GM19025 (cell line): ENCODE results near the gene TMEM178A.
"Not testable (repeated sequence)": the region's sequence is repeated elsewhere in the genome, so short reads cannot be mapped to it uniquely, and the experiment has no call there.

Experiments used
- ATAC-seq: cut with Tn5 transposase; IDR thresholded peaks from one replicate; pipeline ENCODE4 v1.9.1; 2021; ENCODE audit warnings: mild to moderate bottlenecking, low read depth, moderate library complexity; ENCODE audit not compliant: unreplicated experiment

The TMEM178A gene

GRCh38 chr2:39706945-39707344, 41.2 kb downstream of the TMEM178A start:
- ATAC-seq: no peak

DNA sequence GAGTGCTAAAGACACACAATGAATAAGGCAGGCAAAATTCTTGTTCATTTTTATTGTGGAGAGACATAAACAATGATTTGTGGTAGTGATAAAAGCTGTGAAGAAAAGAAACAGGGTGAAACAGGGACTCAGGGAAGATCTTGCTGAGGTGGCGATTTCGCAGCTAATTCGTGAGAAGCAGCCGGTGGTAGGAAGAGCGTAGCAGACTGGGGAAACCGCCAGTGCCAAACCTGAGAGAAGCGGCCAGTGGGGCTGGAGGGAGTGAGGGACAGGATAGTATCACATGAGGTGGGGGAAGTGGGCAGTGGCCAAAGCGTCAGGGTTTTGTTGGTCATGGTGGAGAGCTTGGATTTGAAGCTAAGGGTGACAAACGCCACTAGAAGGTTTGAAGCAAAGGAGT, 42.3 kb downstream of the TMEM178A start:
- ATAC-seq: no peak

DNA sequence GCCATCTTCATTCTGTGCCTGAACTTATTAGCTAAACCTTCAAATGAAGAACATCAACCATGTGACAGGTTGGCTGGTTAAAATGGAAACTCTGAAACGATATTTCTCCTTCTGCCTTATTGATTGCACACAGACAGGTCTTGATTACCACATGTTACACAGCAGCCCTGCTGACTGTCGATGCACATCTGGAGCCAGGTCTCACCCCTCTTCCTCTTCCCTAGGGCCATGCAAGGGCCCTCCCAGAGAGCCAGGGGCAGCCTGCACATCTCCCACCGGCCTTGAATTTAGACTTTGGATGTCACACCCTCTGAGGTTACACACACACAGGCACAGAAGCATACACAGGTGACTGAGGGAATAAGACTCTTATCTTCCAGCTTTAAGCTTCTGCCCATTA, 45.1 kb downstream of the TMEM178A start:
- no peak for ATAC-seq

GRCh38 chr2:39712953-39713352, 47.2 kb downstream of the TMEM178A start:
- ATAC-seq: no peak

GRCh38 chr2:39715095-39715494, 49.4 kb downstream of the TMEM178A start:
- no peak for ATAC-seq

DNA sequence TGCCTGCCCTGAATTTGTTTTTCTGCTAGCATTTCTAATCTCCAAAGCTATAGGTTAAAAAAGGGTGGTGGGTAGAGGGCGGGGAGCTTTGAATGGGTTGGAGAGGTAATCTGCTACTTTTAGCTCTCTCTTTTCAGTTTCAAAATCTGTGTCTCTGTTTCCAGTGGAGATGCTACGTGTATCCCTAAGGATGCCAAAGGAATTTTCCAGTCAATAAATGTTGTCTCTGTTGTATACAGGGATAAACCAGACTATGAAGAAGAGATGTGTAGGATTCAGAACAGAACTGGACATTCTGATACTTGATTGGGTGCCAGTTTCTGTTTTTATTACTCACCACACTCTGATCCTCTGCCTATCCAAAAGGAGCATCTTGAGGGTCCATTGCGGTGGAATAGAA, 50.1 kb downstream of the TMEM178A start:
- ATAC-seq: no peak

- ATAC-seq: no peak
These were observed 51.4 kb downstream of the TMEM178A start for GRCh38 chr2:39717067-39717466.

DNA sequence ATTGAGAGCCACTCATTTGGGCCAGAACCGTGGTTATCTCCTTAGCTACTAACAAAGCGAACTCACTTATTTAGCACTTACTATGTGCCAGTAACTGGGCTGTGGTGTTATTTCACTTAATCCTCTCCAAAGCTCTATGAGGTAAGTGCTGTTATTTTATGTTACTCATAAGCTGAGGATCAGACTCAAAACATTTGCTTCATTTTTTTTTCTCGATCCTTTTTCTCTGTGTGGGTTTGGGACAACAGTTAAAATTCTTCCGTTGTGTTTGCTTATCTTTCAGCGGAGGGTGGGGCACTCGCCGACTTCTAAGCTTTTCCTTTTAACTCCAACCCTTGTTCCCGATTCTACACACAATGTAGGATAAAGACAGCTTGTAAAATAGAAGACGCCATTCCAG, 52.8 kb downstream of the TMEM178A start:
- ATAC-seq: no peak

GRCh38 chr2:39719317-39719716, 53.6 kb downstream of the TMEM178A start:
- no peak for ATAC-seq

GRCh38 chr2:39720970-39721369, 55.3 kb downstream of the TMEM178A start:
- ATAC-seq: no peak

GRCh38 chr2:39723497-39723896, 57.8 kb downstream of the TMEM178A start:
- ATAC-seq: no peak

DNA sequence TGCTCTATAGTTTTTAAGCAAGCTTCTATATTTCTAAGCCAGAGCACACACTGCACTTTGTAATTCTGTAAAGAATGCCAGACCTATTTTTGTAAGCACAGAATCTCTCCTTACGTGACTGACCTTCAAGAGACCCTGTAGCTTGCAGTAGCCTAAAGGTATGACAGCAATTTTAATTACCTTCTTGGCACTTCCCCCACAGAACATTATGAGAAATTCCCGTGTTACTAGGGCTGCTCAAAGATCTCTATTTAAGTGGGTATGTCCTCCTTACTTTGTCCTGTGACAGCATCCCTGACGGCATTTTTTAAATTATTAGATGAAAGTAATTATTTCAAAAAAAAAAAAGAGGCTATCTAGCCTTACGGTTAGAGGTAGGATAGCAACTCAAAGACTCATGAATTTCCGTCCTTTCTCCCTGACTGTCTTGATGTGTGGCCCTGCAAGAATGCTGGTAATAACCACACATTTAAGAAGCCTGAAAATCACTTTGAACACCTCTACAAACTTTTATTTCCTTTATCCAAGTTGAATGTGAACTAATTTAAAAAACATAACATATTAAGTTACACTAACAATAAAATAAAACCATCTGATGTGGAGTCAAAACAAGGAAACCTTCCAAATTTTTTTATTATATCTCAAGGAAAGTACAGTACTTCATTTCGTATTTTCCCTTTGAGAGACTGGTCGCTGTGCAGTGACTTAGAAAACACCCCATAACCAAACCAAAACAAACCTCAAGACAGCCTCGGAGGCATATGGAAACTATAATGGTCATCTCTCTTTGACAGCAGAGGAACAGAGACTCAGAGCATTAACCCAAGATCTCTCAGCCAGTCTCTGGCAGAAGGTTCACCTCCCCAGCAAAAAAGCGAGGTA, 58.5 kb downstream of the TMEM178A start:
- no peak for ATAC-seq

DNA sequence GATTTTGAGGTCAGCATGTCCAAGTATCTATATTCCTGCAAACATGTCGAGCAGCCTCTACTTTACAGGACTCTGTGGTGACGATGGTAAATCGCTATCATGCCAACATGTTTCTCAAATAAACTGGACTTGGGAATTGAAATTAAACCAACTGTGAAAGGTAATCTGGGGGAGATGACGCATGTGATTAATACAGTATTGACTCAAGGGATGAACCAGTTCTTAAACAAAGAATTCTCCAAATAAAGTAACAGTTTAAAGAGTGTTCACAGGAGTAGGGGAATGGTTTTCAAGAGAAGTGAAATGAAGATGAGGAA, 59.1 kb downstream of the TMEM178A start:
- ATAC-seq: no peak

DNA sequence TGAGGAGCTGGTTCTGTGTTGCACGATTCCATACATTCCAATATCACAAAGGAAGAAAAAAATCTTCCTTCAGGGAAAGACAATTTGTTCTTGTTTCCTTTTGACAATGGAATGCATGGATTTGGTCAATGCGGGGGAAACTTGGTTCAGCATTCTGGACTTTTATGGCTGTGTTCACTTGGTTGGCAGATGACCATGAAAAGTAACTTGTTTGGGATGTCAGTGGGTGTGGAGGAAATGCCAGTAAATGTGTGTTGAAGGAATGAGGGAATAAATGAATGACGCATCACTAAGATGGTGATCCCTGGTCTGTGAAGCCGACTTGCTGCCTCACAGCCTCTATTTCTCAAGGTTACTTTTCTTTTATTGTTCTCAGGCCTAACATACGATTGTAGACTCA, 59.7 kb downstream of the TMEM178A start:
- ATAC-seq: no peak

DNA sequence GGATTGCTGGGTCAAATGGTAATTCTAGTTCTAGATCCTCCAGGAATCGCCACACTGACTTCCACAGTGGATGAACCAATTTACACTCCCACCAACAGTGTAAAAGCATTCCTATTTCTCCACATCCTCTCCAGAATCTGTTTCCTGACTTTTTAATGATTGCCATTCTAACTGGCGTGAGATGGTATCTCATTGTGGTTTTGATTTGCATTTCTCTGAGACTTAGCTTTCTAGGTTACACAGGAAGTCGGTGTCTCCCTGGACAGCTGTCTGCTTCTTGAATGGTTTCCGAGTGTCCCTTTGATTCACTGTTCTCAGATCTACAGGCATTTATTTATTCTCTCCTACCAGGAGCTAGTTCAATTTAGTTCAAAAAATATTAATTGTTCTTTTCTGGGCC, 62.4 kb downstream of the TMEM178A start:
- ATAC-seq: not testable (repeated sequence)

DNA sequence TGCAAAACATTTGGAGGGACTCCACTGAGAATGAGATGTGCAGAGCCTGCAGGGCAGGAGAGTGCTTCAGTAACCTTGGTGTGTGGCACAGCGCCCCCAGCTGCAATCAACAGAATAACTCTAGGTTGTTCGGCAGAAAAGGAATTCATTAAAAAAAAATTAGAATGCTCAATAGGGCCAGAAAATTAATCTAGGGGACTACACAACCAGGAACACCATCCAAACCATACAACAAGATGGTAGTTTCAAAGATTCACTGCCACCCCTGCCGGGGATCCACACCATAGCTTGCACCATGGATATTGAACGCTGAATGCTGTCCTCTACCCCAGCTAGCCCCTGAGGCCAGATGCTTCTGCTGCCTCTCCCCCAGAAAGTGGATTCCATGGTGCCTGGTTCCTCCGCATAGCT, 63.2 kb downstream of the TMEM178A start:
- no peak for ATAC-seq

DNA sequence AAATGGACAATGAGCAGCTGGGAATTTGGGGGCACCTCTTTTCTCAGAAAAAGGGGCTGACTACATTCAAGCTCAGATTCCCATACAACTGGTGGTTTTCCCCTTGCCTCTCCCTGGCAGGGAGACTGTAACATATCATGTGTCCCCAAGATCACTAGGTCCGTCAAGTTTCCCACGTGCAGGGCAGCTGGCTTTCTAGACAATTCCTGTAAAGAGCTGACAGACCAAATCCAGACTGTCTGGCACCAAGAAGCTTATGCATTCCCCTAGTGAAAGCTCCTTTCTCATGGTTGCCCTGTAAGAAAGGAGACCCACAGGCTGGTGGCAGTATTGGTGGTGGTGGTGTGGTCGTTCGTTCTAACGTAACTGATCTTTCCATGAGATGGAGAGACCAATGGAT, 64.6 kb downstream of the TMEM178A start:
- no peak for ATAC-seq

- no peak for ATAC-seq
These were observed 65.1 kb downstream of the TMEM178A start for GRCh38 chr2:39730685-39731302.

DNA sequence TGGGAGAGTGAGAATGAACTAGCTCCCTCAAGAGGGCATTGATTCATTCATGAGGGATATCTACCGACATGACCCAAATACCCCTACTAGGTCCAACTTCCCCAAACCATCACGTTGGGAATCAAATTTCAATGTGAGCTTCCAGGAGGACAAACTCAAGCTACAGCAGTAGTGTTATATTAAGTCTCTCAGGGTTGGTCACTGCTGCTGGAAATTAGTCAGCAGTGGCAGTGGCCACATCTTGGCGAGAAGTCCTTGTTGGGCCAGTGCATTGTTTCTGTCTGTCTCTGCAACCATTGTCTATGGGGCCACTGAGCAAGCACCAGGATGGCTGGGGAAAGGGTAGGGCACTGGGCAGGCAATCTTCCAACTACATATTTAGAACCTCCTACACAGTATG, 65.8 kb downstream of the TMEM178A start:
- no peak for ATAC-seq

DNA sequence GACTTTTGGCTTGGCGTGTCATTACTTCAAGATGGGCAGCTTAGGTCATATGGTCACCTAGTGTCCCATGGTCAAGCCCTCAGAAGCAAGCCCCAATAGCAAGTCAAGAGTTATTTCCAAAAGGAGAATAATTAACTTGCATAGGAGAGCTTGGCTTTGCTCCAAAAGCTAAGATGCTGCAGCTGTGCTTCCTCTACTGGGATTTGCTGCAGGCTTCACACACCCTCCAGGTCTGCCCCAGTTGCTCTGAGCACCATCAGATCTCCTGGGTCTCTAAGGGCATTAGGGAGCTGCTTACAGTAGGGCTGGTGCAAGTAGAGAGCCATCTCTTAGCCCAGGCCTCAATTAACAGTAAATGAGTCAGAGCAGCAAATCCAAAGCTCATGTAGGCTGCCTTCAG, 66.8 kb downstream of the TMEM178A start:
- no peak for ATAC-seq

- no peak for ATAC-seq
These were observed 67.5 kb downstream of the TMEM178A start for GRCh38 chr2:39733070-39733674.

- ATAC-seq: no peak
These were observed 68.7 kb downstream of the TMEM178A start for GRCh38 chr2:39734445-39734844.
